HPDE6-E6E7 (cell line): ENCODE measurements around the gene CHN2.

ENCODE experiments used
- DNase-seq: peaks from one replicate; pipeline ENCODE4 v3.0.0; 2011; ENCODE audit warnings: missing footprints; ENCODE audit errors: extremely low spot score

The CHN2 gene

GRCh38 chr7:29282819-29283414, 88.3 kb downstream of the CHN2 start:
- no peak for DNase-seq

- no peak for DNase-seq
Observed at GRCh38 chr7:29284696-29285443, 90.3 kb downstream of the CHN2 start.

- peak; percentile 71 for DNase-seq
Observed at GRCh38 chr7:29285444-29285793, 90.8 kb downstream of the CHN2 start.

GRCh38 chr7:29285861-29286260, 91.3 kb downstream of the CHN2 start:
- DNase-seq: no peak

GRCh38 chr7:29287366-29287765, 92.8 kb downstream of the CHN2 start:
- peak; percentile 92 for DNase-seq

- no peak for DNase-seq
Observed at GRCh38 chr7:29288181-29289091, 93.9 kb downstream of the CHN2 start.

GRCh38 chr7:29289156-29290021, 94.8 kb downstream of the CHN2 start:
- no peak for DNase-seq

- DNase-seq: no peak
Observed at GRCh38 chr7:29290829-29291228, 96.3 kb downstream of the CHN2 start.

GRCh38 chr7:29291723-29292618, 97.4 kb downstream of the CHN2 start:
- no peak for DNase-seq

GRCh38 chr7:29292886-29293658, 98.5 kb downstream of the CHN2 start:
- DNase-seq: no peak

- DNase-seq: no peak
Observed at GRCh38 chr7:29296421-29296820, 101.8 kb downstream of the CHN2 start.

- no peak for DNase-seq
Observed at GRCh38 chr7:29297194-29297890, 102.8 kb downstream of the CHN2 start.

GRCh38 chr7:29299086-29299485, 104.5 kb downstream of the CHN2 start:
- no peak for DNase-seq

GRCh38 chr7:29300026-29300480, 105.5 kb downstream of the CHN2 start:
- no peak for DNase-seq

- no peak for DNase-seq
Observed at GRCh38 chr7:29300649-29301048, 106.1 kb downstream of the CHN2 start.

- no peak for DNase-seq
Observed at GRCh38 chr7:29302666-29303395, 108.3 kb downstream of the CHN2 start.

GRCh38 chr7:29304756-29305155, 110.2 kb downstream of the CHN2 start:
- DNase-seq: no peak

GRCh38 chr7:29306319-29306991, 111.9 kb downstream of the CHN2 start:
- no peak for DNase-seq
